Caco-2 (cell line): ENCODE data around the gene AMH. TPM values are rescaled to one million over a fixed set of nuclear protein-coding genes. Genes with fewer than 3 reads are reported as not detected.

Source experiments
- BruUV-seq: library from RNA; stranded (reverse); fragments of 400-500 nt; replicated peaks from 2 replicates; lab custom pipeline; 2021; lab: Mats Ljungman, UMichigan
- CTCF ChIA-PET: fragments of 300-600 bp; sonication (Branson Sonifier 250); formaldehyde crosslinking; loops from one replicate; lab custom pipeline; 2022; ENCODE audit warnings: antibody characterized with exemption; lab: Charles Lee
- POLR2A ChIA-PET: fragments of 300-600 bp; sonication (Branson Sonifier 250); formaldehyde crosslinking; loops from one replicate; lab custom pipeline; 2022; ENCODE audit warnings: antibody characterized with exemption; lab: Charles Lee
- DNase-seq, 2 experiments: peaks; one replicate each; pipeline versions ENCODE4 v3.0.0 to v3.0.0-alpha.2; 2020 to 2022
- H3K27me3 ChIP-seq: replicated peaks from 2 replicates; pipeline ENCODE4 v1.6.0; 2011; ENCODE audit warnings: low read length; ENCODE audit not compliant: control insufficient read depth, insufficient read depth
- H3K36me3 ChIP-seq: 2 replicates; pipeline ENCODE4 v1.5.1; 2011; ENCODE audit warnings: low read length; ENCODE audit not compliant: control insufficient read depth, insufficient read depth
- H3K4me1 ChIP-seq: fragments of 250-450 bp; sonication (Bioruptor Pico); 2 replicates; pipeline ENCODE4 v1.5.1; 2020; ENCODE audit warnings: mild to moderate bottlenecking
- H3K4me3 ChIP-seq: 2 replicates; pipeline ENCODE4 v1.5.1; 2011; ENCODE audit warnings: low read depth, mild to moderate bottlenecking, control low read depth, low read length
- H3K9me3 ChIP-seq: fragments of 250-450 bp; sonication (Bioruptor Pico); 2 replicates; pipeline ENCODE4 v1.5.1; 2020; ENCODE audit warnings: mild to moderate bottlenecking, moderate library complexity
- H3K27ac Mint-ChIP-seq: one replicate; pipeline ENCODE4 v1.8.0; 2022; ENCODE audit warnings: mixed read lengths; ENCODE audit not compliant: unreplicated experiment
- H3K27me3 Mint-ChIP-seq: one replicate; pipeline ENCODE4 v1.8.0; 2022; ENCODE audit warnings: mixed read lengths; ENCODE audit not compliant: insufficient read depth, unreplicated experiment
- H3K36me3 Mint-ChIP-seq: one replicate; pipeline ENCODE4 v1.8.0; 2022; ENCODE audit warnings: mild to moderate bottlenecking, mixed read lengths; ENCODE audit not compliant: insufficient read depth, unreplicated experiment
- H3K4me1 Mint-ChIP-seq: one replicate; pipeline ENCODE4 v1.8.0; 2022; ENCODE audit warnings: low read depth, mixed read lengths; ENCODE audit not compliant: unreplicated experiment
- H3K4me3 Mint-ChIP-seq: one replicate; pipeline ENCODE4 v1.8.0; 2022; ENCODE audit warnings: mild to moderate bottlenecking, moderate library complexity, mixed read lengths; ENCODE audit not compliant: unreplicated experiment
- H3K9me3 Mint-ChIP-seq: one replicate; pipeline ENCODE4 v1.8.0; 2022; ENCODE audit warnings: mixed read lengths; ENCODE audit not compliant: unreplicated experiment
- intact Hi-C: fragments of 100-400 bp; cut with micrococcal nuclease; formaldehyde crosslinking; loops from one replicate; pipeline ENCODE4 v1.10.0; 2022; ENCODE audit not compliant: unreplicated experiment
- total RNA-seq: library from RNA; stranded (reverse); gene quantifications from 2 replicates; pipeline ENCODE4 v1.2.3, GENCODE V29; 2022
- TF ChIP-seq, protein P1 (sequence below), 2 experiments: fragments of 200-600 bp in 1 of 2; IDR thresholded peaks; 1 replicate in 1 of 2; 2 replicates in 1 of 2; pipeline versions ENCODE4 v1.5.1 to v1.8.0; 2011 to 2022; ENCODE audit warnings: antibody characterized with exemption in 1 of 2, control low read depth in 1 of 2, inconsistent platforms in 1 of 2, low read depth in 1 of 2, low read length in 1 of 2, mild to moderate bottlenecking in 1 of 2, moderate library complexity in 1 of 2; ENCODE audit not compliant: insufficient read depth in 1 of 2, severe bottlenecking in 1 of 2, unreplicated experiment in 1 of 2

Gene AMH
- total RNA-seq, 1 experiment from 2014 or later: 19.4 TPM

DNA sequence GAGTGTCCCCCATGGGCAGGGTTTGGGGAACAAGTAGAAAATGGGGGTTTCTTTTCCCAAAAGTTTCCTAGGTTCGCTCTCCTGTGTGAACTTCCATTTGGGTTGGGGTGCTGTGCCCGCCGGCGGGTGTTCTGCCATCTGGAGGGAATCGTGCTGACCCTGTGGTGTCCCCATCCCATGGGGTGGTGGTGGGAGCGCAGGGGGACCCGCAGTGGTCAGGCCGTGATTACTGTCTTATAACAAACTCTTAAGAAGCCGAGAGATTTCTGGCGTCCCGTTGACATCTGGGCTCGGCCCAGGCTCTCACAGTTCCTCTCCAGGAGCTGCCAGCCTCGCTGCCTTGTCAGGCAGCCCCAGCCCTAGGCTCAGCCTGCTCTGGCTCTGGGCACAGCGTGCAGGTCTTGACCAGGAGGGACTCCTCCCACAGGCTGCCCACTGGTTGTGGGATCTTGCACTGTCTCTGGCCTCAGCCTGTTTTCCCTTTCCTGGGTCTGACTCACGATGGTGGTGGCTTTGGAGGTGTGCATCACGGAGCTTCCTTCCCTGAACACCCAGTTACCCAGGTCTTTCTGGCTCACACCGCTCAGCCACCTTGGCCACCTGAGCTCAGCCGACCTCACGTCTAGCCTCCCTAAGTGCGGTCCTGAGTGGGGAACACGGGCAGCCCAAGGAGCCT is 47.5 kb upstream of the AMH start:
- POLR2A ChIA-PET: no interaction called here

DNA sequence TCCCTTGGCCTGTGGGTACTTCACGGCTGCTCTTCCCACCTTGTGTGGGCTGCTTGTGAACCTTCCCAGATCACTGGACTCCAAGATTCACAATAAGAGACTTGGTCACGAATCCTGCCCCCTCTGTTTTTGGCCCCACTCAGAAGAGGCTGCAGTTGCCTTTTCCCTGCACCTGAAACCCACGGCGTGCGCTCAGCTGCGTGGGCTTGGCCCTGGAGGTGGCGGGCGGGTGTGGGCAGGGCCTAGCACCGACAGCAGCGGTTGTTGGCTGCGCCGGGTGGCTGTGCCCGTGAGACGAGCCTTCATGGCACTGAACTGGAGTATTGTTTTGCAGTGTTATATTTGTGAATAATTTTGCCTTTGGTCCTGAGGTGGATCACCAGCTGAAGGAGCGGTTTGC is 46.8 kb upstream of the AMH start:
- TF ChIP-seq, protein P1, sequence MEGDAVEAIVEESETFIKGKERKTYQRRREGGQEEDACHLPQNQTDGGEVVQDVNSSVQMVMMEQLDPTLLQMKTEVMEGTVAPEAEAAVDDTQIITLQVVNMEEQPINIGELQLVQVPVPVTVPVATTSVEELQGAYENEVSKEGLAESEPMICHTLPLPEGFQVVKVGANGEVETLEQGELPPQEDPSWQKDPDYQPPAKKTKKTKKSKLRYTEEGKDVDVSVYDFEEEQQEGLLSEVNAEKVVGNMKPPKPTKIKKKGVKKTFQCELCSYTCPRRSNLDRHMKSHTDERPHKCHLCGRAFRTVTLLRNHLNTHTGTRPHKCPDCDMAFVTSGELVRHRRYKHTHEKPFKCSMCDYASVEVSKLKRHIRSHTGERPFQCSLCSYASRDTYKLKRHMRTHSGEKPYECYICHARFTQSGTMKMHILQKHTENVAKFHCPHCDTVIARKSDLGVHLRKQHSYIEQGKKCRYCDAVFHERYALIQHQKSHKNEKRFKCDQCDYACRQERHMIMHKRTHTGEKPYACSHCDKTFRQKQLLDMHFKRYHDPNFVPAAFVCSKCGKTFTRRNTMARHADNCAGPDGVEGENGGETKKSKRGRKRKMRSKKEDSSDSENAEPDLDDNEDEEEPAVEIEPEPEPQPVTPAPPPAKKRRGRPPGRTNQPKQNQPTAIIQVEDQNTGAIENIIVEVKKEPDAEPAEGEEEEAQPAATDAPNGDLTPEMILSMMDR (IDR thresholded peaks at IDR 0.05; ENCODE audit: insufficient read depth in 1 of 2, low read depth in 1 of 2, low read length in 1 of 2, severe bottlenecking in 1 of 2, unreplicated experiment in 1 of 2): no peak
- Histone ChIP-seq H3K9me3 (no peaks in the 10 kb centered on the region), H3K4me3 (no peak overlapping the region), H3K27me3 (no peaks in the 10 kb centered on the region), H3K36me3 (peaks cover 1% of the 10 kb centered on the region; the same call in 1 of the 2 replicates), H3K4me1 (no peaks in the 10 kb centered on the region)
- ChIA-PET POLR2A (no interaction called here), CTCF (no interaction called here)
- no peak overlapping the region for H3K27ac Mint-ChIP-seq
- intact Hi-C loops: no loop called here
- no TSS peak for BruUV-seq
- H3K4me3 Mint-ChIP-seq: no peak overlapping the region
- no peak for DNase-seq
- H3K36me3 Mint-ChIP-seq: peaks cover 58% of the 10 kb centered on the region
- no peaks in the 10 kb centered on the region for H3K27me3 Mint-ChIP-seq
- H3K4me1 Mint-ChIP-seq: no peaks in the 10 kb centered on the region
- H3K9me3 Mint-ChIP-seq: no peaks in the 10 kb centered on the region

More for the DNA sequence above, 47.5 kb upstream of the AMH start:
- peaks cover 62% of the 10 kb centered on the region for H3K36me3 Mint-ChIP-seq
- BruUV-seq: no TSS peak
- TF ChIP-seq, protein P1 (IDR thresholded peaks at IDR 0.05; ENCODE audit: insufficient read depth in 1 of 2, low read depth in 1 of 2, low read length in 1 of 2, severe bottlenecking in 1 of 2, unreplicated experiment in 1 of 2): no peak
- Histone ChIP-seq H3K4me1 (no peaks in the 10 kb centered on the region), H3K36me3 (peaks cover 1% of the 10 kb centered on the region; the same call in 1 of the 2 replicates), H3K9me3 (no peaks in the 10 kb centered on the region), H3K27me3 (no peaks in the 10 kb centered on the region), H3K4me3 (no peak overlapping the region)
- H3K27ac Mint-ChIP-seq: no peak overlapping the region
- no peaks in the 10 kb centered on the region for H3K9me3 Mint-ChIP-seq
- intact Hi-C loops: no loop called here
- no peak overlapping the region for H3K4me3 Mint-ChIP-seq
- H3K4me1 Mint-ChIP-seq: no peaks in the 10 kb centered on the region
- no peaks in the 10 kb centered on the region for H3K27me3 Mint-ChIP-seq
- CTCF ChIA-PET: no interaction called here
- DNase-seq: no peak

DNA sequence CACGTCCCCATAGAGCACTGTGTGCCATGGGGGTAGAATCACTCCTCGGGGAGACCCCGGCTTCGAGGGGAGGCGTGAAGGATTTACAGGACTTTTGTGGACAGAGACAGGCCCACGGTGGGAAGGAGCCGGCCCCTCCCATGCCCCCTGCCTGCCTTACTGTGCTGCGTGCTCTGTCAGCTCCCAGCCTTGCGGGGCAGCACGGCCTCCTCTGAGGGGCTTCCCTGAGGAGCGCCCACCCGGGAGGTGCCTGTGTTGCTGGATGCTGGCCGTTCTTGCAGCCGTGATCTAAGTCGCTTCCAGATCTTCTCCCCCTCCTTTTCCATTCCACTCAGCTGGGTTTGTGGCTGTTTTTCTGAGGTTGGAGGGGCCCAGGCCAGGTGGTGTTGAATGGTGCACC is 42.1 kb upstream of the AMH start:
- Histone ChIP-seq H3K36me3 (peaks cover 6% of the 10 kb centered on the region), H3K4me3 (no peak overlapping the region), H3K4me1 (peaks cover 9% of the 10 kb centered on the region), H3K9me3 (no peaks in the 10 kb centered on the region), H3K27me3 (no peaks in the 10 kb centered on the region)
- no peak overlapping the region for H3K4me3 Mint-ChIP-seq
- H3K36me3 Mint-ChIP-seq: peaks cover 59% of the 10 kb centered on the region
- no peak overlapping the region for H3K27ac Mint-ChIP-seq
- no peak for DNase-seq
- TF ChIP-seq, protein P1 (IDR thresholded peaks at IDR 0.05; ENCODE audit: insufficient read depth in 1 of 2, low read depth in 1 of 2, low read length in 1 of 2, severe bottlenecking in 1 of 2, unreplicated experiment in 1 of 2): no peak
- BruUV-seq: no TSS peak
- H3K9me3 Mint-ChIP-seq: no peaks in the 10 kb centered on the region
- POLR2A ChIA-PET: no interaction called here
- H3K4me1 Mint-ChIP-seq: peaks cover 6% of the 10 kb centered on the region
- H3K27me3 Mint-ChIP-seq: no peaks in the 10 kb centered on the region
- CTCF ChIA-PET: no interaction called here
- intact Hi-C loops: no loop called here
